HG03457 (cell line): ENCODE data around the gene CPLX1.
"Not testable (repeated sequence)": the region's sequence is repeated elsewhere in the genome, so short reads cannot be mapped to it uniquely, and the experiment has no call there.

Experiments used
- ATAC-seq: cut with Tn5 transposase; IDR thresholded peaks from one replicate; pipeline ENCODE4 v1.9.1; 2021; ENCODE audit warnings: moderate number of reproducible peaks; ENCODE audit not compliant: unreplicated experiment

The CPLX1 gene

DNA sequence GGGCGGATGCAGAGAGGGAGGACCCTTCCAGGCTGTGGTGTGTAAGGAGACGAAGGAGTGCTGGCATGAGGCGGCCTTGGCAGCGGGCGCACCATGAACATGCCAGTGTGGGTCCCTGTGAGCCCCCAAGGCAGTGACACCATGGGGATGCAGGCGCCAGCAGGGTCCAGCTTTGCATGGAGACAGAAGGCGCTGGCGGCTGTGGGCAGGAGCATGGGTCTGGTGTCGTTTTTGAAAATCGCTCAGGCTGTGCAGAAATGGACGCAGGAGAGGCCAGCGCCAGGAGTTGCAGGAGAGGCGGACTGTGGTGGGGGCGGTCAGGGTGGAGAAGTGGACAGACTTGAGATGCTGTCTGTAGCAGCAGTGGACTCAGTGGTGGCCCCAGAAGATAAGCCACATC is 64.2 kb downstream of the CPLX1 start:
- ATAC-seq = no peak

DNA sequence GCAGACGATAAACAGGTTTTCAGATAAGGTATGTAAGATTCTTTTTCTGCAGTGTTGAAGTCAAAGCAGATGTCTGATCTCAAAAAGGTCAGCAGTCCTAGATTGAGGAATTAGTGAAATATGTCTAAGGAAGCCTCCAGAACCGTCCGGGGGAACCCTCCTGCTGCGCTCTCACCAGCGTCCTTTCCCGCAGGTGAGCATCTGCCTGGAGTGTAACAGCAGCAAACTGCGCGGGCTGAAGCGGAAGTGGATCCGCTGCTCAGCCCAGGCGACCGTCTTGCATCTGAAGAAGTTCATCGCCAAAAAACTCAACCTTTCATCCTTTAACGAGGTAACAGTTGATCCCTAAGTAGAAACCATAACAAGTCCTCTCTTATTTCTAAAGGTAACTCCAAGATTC is 64.8 kb downstream of the CPLX1 start:
- ATAC-seq = no peak

DNA sequence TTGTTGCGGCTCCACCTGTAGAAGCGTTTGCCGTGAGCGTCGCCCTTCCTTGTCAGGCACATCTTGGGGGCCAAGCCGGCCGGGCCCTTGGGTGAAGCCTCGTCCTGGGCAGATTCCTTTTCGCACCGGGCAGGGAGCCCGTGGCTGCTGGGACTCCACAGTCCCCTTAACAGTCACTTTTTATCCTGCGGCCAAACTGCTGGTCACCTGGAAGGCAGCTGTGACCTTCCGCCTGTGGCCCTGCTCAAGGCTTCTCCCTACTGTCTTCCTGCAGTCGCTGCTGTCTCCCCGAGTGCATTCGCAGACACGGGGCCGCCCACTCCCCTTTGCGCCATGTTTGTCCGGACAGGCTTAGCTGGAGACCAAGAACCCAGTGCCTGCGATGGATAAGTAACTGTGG is 65.3 kb downstream of the CPLX1 start:
- no peak for ATAC-seq

DNA sequence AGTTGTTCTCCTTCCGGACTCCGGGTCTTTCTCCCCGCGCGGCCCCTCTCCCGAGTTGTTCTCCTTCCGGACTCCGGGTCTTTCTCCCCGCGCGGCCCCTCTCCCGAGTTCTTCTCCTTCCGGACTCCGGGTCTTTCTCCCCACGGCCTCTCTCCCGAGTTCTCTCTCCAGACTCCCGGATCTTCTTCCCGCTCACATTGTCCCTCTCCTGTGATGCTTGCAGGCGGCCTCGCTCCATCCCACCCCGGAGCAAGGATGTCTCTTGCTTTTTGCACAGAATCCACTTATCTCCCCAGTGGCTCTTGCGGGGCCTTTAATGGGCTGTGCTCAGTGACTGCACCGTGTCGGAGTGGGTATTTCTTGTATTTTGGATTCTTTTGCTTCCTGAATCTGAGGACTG is 66.1 kb downstream of the CPLX1 start:
- not testable (repeated sequence) for ATAC-seq

DNA sequence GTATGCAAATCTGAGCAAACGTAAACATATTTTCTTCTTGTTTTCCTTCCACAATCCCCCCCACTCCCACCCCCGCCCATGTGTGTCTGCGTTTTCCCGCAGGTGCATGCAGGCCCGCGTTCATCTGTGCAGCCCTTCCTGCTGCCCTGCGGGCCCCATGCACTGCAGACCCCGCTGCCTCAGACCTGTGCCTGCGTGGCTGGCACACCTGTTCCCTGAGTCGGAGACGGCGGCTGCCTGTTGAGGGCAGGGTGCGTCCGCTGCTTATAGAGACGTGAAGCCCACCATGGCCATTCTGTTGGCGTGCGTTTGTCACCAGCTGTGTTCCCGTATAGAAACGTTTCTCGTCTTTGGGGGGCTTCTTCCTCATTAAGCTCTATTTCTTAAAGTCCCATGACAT is 68.8 kb downstream of the CPLX1 start:
- no peak for ATAC-seq

DNA sequence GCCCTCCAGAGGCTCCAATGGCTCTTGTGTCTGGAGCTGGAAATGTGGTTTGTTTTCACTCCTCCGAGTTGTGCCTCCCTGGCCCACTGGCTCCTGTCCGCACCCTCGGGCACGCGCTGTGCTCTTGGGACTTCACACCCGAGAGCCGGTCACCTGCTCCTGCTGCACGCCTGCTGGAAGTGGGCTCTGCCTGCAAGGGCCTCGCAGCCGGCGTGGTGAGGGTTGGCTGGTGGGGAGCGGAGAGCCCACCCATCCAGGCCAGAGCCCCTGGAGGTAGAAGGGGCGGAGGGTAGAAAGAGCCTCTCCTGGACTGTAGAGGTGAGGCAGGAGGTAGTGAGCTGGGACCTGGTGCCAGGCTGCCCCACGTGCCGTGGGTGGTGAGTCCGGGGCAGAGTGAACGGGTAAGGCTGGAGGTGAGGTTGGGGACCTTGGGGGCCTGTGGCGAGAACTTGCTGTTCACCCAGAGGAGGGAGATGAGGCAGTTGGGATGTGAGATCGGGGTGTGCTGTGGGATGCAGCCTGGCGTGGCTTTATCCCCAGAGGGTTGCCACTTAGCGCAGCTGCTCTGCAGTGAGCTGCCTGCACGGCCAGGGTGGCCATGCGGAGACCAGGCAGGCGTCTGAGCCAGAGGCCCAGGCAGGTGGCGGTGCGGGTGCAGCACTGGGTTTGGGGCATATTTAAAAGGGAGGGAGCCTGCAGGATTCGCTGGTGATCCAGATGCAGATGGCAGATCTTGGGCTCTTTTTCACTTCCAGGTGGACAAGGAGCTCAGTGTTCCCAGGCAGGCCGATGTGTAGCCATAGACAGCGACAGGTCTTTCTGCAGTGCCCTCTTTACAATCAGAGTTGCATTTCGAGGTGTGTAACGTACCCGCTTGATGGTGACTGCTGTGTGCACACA is 71.5 kb downstream of the CPLX1 start:
- ATAC-seq = no peak

DNA sequence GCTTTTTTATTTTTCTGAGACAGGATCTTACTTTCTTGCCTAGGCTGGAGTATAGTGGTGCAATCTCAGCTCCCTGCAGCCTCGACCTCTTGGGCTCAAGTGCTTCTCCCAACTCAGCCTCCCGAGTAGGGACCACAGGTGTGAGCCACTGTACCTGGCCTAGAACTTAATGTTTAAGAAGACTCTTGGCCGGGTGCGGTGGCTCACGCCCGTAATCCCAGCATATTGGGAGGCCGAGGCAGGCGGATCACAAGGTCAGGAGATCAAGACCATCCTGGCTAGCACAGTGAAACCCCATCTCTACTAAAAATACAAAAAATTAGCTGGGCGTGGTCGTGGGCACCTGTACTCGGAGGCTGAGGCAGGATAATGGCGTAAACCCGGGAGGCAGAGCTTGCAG is 72.7 kb downstream of the CPLX1 start:
- not testable (repeated sequence) for ATAC-seq

DNA sequence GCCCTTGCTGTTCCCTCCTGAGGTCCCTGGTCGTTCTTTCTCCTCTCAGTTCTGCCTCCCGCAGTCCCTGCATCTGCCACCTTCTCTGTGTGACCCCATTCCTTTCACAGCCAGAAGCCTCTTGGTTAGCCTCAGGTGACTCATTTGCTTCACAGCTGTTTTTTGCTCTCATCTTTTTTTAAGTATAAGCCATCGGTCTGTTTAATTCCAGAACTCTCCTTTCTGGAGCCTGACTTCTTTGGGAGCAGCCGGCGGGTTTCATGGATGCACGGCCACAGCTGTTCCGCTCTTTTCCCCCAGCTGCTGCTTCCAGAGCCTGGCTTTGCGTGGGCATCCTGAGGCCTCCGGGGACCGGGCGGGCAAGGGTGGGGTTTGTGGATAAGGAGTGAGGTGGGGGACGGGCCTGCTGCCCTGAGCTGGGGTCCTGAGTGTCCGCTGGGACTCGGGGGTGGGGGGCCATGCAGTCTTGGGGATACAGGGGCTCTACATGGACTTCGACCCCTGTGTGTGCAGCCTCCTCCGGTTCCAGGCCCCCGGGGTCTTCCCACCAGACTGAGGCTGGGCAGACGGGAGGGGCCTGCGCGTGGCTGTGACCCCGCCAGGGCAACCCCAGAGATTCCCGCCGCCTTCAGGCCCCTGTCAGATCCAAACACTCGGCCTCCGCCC is 73.6 kb downstream of the CPLX1 start:
- no peak for ATAC-seq

DNA sequence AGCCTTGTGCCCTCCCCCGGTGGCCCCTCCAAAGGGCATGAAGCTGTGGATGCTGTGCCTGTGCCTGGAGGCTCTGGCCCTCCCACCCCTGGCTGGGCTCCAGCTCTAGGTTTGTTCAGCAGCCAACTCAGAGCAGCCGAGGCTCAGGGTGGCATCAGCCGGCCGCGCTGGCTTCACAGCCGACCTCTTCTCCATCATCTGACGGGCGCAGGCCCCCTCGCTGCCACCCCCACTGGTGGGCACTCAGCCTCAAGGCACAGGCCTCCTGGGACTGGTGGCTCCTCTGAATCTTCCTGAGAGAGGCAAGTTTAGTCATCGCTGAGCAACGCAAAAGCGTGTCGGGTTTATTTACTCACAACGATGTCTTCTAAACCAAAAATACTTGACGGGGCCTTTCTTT is 74.3 kb downstream of the CPLX1 start:
- no peak for ATAC-seq

DNA sequence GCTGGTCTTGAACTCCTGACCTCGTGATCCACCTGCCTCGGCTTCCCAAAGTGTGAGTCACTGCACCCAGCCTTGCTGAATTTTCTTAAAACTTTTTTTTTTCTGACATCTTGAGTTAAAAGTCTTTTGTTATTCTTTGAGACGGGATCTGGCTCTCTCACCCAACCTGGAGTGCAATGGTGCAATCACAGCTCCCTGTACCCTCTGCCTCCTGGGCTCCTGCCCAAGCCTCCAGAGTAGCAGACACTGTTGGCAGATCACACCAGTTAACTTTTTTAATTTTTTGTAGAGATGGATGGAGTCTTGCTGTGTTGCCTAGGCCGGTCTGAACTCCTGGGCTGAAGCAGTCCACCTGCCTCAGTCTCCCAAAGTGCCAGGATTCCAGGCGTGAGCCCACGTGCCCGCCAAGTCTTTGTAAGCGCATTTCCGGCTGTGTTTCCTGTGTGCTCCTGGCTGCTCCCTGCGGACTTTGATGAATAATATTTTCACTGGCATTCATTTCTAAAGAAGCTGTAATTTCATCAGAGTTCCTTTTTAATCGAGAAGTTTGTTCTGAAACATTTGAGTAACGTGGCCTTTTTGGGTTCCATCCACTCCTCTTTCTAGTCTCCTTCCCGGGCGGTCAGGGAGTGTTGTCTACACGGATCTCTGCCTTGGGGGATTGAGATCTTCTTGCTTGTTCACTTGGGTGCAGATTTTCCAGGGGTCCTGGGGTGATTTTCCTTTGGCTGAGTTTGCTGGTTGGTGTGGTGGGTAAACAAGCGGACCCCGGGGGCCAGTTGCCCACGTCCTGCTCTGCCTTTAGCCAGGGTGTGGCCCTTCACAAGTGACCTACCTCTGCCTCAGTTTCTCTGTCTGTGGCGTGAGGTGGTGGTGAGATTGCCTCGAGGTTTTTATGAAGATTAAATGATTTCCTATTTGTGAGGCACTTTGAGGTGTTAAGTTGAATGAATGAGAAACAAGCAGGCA is 75.9 kb downstream of the CPLX1 start:
- no peak for ATAC-seq

DNA sequence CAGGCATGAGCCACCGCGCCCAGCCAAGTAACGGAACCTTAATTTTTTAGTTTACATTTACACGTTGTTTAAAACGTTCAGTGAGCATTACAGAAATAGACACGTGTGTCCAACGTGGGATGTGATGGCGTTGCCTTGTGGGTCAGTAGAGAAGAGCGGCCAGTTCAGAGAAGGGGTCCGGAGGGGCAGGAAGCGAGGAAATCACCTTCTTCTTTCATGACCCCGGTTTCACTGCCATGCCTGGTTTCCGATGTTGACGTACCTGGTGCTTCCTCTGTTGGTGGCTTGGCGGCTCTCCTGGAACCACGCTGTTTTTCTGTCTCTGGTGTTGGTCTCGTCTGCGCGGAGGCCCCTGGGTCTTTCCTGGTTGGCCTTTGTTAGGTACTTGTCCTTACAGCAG is 77.5 kb downstream of the CPLX1 start:
- no peak for ATAC-seq

DNA sequence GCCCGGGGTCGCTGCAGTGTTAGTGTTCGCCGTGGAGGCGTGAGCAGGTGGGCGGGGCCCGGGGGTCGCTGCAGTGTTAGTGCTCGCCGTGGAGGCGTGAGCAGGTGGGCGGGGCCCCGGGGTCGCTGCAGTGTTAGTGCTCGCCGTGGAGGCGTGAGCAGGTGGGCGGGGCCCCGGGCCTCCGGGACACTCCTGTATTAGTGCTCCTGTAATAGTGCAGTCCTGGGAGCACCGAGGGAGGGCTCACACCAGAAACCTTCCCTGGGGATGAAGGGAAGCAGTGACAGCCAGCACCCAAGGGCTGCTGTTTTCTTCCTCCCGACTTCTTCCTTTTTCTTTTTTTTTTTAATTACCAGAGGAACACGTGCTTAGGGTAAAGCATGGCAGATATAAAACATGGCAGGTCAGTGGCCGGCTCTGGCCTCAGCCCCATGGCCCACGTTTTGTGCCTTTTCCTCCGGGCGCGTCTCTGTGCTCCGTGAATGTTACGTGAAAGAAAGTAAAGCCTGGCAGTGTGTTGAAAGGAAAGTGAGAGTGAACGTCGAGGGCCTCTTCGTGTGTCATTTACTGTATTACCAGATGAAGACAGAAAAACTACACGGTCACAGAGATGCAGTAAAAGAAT is 78.3 kb downstream of the CPLX1 start:
- ATAC-seq = no peak

DNA sequence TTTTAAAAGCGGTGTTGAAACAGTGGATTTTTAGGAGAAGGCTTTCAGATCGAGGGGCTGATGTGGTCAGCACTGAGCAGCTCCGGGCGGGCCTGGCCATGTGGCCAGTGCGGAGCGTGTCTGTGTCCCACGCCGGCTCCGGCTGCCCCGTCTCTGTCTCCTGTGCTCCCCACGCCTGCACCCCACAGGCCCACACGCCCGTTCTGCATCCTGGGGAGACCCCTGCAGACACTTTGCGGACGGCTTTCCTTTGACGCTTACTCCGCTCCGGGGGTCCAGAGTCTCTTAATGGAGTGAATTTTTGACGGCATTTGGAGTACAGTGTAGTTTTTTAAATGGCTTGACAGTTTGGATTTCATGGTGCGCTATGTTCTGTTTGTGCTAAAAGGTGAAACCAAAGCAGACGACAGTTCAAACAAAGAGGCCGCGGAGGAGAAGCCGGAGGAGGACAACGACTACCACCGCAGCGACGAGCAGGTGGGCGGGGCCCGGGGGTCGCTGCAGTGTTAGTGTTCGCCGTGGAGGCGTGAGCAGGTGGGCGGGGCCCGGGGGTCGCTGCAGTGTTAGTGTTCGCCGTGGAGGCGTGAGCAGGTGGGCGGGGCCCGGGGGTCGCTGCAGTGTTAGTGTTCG is 81.6 kb downstream of the CPLX1 start:
- no peak for ATAC-seq

DNA sequence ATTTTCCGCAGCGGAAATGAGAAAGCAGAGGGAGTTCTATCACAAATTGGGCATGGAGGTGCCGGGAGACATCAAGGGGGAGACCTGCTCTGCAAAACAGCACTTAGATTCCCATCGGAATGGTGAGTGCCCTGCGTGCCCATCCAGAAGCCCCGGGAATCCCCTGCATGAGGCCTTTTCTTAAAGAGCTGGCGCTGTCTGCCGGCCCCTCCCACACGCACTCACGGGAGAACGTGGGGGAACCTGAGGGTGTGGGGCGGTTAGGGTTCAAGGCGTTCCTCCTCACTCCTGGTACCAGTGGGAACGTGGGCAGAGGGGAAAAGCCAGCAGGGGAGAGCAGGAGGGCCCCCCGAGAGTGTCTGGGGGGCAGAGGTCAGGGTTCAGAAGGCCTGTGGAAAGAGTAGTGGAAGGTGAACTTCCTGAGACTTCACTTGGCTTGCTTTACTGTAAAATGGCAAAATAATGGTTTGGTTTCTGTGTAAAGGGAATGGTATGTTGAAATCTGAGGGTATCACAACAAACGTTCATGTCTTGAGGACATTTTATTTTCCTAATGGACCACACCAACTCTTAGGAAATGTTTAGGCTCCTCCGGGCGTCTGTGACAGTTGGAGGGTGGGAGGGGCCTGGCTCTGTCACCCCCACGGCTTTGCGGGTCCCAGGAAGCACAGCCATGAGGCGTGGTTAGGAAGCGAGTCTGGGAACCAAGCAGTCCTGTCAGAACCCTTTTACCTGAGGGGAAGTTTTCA is 82.3 kb downstream of the CPLX1 start:
- no peak for ATAC-seq

DNA sequence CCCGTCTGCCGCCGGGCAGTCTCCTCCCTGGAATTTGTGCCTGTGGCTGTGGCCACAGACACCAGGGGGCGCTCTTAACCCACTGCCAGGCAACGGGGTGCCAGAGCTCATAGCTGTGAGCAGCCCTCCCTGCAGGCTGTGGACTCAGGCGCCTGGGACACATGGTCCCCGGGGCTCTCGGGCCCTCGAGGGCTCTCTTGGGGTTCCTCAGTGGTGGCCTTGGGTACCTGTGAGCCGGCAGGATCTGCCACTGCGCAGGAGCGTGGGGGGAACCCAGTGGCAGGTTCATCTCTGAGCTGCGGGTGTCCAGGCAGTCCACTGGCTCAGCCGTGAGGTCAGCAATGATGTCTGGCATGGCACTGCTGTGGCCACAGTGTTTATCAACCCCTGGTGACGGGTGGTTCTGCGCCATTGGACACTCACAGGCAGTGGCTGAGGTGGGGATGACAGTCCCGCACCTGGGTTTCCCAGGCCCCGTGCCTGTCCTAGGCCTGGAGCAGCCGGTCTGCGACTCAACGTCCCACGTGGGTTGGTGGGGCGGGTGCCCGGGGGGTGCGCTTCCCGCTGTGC is 83.1 kb downstream of the CPLX1 start:
- ATAC-seq = no peak

DNA sequence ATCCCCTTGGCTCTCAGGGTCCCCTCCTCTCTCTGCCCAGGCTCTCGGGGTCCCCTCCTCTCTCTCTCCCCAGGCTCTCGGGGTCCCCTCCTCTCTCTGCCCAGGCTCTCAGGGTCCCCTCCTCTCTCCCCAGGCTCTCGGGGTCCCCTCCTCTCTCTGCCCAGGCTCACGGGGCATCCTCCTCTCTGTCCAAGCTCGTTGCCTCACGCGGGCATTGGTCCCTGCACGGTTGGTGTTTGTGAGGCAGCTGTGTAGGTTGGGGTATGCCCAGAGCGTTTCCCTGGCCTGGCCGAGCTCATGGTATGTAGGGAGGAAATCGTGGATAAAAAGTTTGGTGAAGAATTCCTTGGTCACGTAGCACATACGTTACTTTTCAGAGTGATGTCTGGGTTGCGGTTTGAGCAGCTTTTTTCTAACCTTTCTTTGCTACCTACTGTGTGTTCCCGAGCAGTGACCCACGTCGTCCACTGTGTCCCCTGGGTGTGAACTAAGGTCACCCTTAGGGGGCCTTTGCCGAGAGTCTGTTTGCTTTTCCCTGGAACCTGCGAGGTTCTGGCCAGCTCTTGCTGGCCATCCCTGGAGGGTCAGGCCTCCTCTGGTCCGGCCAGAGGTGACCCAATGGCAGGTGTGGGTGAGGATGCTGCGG is 83.7 kb downstream of the CPLX1 start:
- no peak for ATAC-seq

DNA sequence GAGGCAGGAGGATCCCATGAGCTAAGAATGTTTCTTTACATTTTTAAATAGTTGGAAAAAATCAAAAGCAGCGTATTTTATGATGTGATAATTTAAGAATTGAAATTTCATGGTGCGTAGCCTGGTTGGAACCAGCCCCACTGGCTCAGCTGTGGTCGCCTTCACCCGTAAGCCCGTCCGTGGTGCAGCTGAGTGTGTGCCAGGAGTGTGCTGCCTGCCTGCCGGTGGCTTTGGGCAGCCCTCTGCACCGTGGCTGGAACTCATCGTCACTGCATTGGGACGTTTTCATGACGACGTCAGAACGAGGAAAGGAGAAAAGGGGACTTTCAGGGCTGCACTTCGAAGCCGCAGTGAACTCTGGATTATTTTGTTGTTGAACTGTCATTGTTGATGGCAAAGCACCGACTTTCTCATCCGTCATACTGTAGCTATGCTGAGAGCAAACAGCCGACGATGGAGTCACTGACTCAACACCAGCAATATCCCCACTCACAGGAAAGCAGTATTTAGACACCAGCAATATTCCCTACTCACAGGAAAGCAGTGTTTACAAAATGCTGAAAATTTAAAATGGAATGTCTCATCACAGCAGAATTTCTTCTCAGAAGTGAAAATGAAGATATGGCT is 85.2 kb downstream of the CPLX1 start:
- no peak for ATAC-seq

DNA sequence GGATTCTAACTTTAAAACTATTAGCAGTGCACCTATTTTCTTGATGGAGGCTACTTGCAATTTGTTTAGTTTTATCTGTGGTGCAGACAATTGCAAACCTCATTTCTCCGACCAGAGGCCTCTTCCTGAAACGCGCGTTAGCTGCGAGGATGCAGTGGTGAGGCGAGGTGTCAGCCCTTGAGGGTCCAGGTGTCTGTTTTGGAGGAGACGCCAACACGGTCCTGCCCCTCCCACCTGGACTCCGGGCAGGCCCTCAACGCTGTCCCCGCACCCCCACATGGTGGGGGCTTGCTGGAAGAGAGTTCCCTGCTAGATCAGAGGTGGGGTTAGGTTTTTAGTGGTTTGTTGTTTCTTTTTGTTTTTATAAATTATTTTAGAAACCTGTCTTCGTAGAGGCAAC is 85.9 kb downstream of the CPLX1 start:
- no peak for ATAC-seq
